KMS-11 (cell line): Measurements from ENCODE around the gene SND1.

Experiments
- H2AFZ ChIP-seq: fragments of 200-600 bp; sonication (generic); 2 replicates; pipeline ENCODE4 v1.6.1; 2016; ENCODE audit warnings: antibody characterized with exemption, mixed run types, low read depth
- H3K27ac ChIP-seq: fragments of 200-600 bp; sonication (generic); 2 replicates; pipeline ENCODE4 v1.6.1; 2016; ENCODE audit warnings: mild to moderate bottlenecking, mixed run types
- H3K27me3 ChIP-seq: fragments of 200-600 bp; sonication (generic); 2 replicates; pipeline ENCODE4 v1.6.1; 2017; ENCODE audit warnings: mild to moderate bottlenecking, low read depth, mixed run types, moderate library complexity; ENCODE audit not compliant: insufficient read depth
- H3K36me3 ChIP-seq: fragments of 200-600 bp; sonication (generic); 2 replicates; pipeline ENCODE4 v1.6.1; 2017; ENCODE audit warnings: mild to moderate bottlenecking, mixed run types; ENCODE audit not compliant: insufficient read depth
- H3K4me1 ChIP-seq: fragments of 200-600 bp; sonication (generic); 2 replicates; pipeline ENCODE4 v1.6.1; 2016; ENCODE audit warnings: mild to moderate bottlenecking, low read depth, mixed run types; ENCODE audit not compliant: poor library complexity, severe bottlenecking
- H3K4me2 ChIP-seq: fragments of 200-600 bp; sonication (generic); 2 replicates; pipeline ENCODE4 v1.7.0; 2016; ENCODE audit warnings: mild to moderate bottlenecking, mixed run types
- H3K4me3 ChIP-seq: fragments of 200-600 bp; sonication (generic); IDR thresholded peaks from 2 replicates; pipeline ENCODE4 v1.6.1; 2017; ENCODE audit warnings: low read depth, low read length, mixed read lengths; ENCODE audit not compliant: insufficient read depth
- H3K79me2 ChIP-seq: fragments of 200-600 bp; sonication (generic); 2 replicates; pipeline ENCODE4 v1.6.1; 2016; ENCODE audit warnings: low read depth, mixed run types; ENCODE audit not compliant: insufficient read depth
- H3K9ac ChIP-seq: fragments of 200-600 bp; sonication (generic); 2 replicates; pipeline ENCODE4 v1.6.1; 2016; ENCODE audit warnings: mild to moderate bottlenecking, mixed run types
- H4K20me1 ChIP-seq: fragments of 200-600 bp; sonication (generic); 2 replicates; pipeline ENCODE4 v1.6.1; 2016; ENCODE audit warnings: mild to moderate bottlenecking, mixed run types; ENCODE audit not compliant: insufficient read depth
- CTCF ChIP-seq: fragments of 200-600 bp; sonication (generic); conservative IDR thresholded peaks from 2 replicates; pipeline ENCODE4 v1.6.1; 2017; ENCODE audit warnings: low read depth, mild to moderate bottlenecking, antibody characterized with exemption, low read length, moderate library complexity, mixed read lengths

The SND1 gene

GRCh38 chr7:127876393-127876792, 224.4 kb downstream of the SND1 start:
- Histone ChIP-seq H3K4me1 (no peaks in the 10 kb centered on the region), H4K20me1 (peaks cover 23% of the 10 kb centered on the region; the same call in 1 of the 2 replicates), H3K36me3 (no peaks in the 10 kb centered on the region), H3K9ac (no peak overlapping the region), H3K27me3 (no peaks in the 10 kb centered on the region), H3K79me2 (peaks cover 17% of the 10 kb centered on the region; the same call in 1 of the 2 replicates), H2AFZ (no peak overlapping the region), H3K4me3 (no peak overlapping the region), H3K4me2 (no peak overlapping the region), H3K27ac (no peak overlapping the region)
- TF ChIP-seq CTCF = no peak

GRCh38 chr7:127877951-127878350, 226.0 kb downstream of the SND1 start:
- Histone ChIP-seq H3K27me3 (no peaks in the 10 kb centered on the region), H3K36me3 (no peaks in the 10 kb centered on the region), H3K4me3 (no peak overlapping the region), H3K4me1 (no peaks in the 10 kb centered on the region), H3K9ac (no peak overlapping the region), H3K4me2 (no peak overlapping the region), H3K27ac (no peak overlapping the region), H3K79me2 (peaks cover 17% of the 10 kb centered on the region; the same call in 1 of the 2 replicates), H2AFZ (no peak overlapping the region), H4K20me1 (peaks cover 19% of the 10 kb centered on the region; the same call in 1 of the 2 replicates)
- TF ChIP-seq CTCF = no peak

GRCh38 chr7:127878791-127879190, 226.8 kb downstream of the SND1 start:
- H3K4me3 ChIP-seq = no peak overlapping the region
- H3K79me2 ChIP-seq = peaks cover 17% of the 10 kb centered on the region; the same call in 1 of the 2 replicates

GRCh38 chr7:127879436-127879835, 227.4 kb downstream of the SND1 start:
- H3K27me3 ChIP-seq = no peaks in the 10 kb centered on the region
- no peak overlapping the region for H3K4me3 ChIP-seq
- no peak overlapping the region for H3K4me2 ChIP-seq
- H3K36me3 ChIP-seq = no peaks in the 10 kb centered on the region; the same call in 1 of the 2 replicates
- peaks cover 10% of the 10 kb centered on the region; the same call in 1 of the 2 replicates for H3K79me2 ChIP-seq
- H4K20me1 ChIP-seq = peaks cover 17% of the 10 kb centered on the region
- no peak overlapping the region for H3K27ac ChIP-seq
- no peaks in the 10 kb centered on the region for H3K4me1 ChIP-seq
- H3K9ac ChIP-seq = no peak overlapping the region
- no peak overlapping the region for H2AFZ ChIP-seq
- no peak for TF ChIP-seq CTCF

More at GRCh38 chr7:127878791-127879190, 226.8 kb downstream of the SND1 start:
- Histone ChIP-seq H3K27ac (no peak overlapping the region), H3K4me1 (no peaks in the 10 kb centered on the region), H3K27me3 (no peaks in the 10 kb centered on the region), H2AFZ (no peak overlapping the region), H3K9ac (no peak overlapping the region), H3K36me3 (no peaks in the 10 kb centered on the region; the same call in 1 of the 2 replicates), H4K20me1 (peaks cover 17% of the 10 kb centered on the region; the same call in 1 of the 2 replicates), H3K4me2 (no peak overlapping the region)
- no peak for TF ChIP-seq CTCF
